Measurements from ENCODE around the gene DKK1. TPM values are rescaled to one million over a fixed set of nuclear protein-coding genes. Genes with fewer than 3 reads are reported as not detected.

Gene DKK1
- total RNA-seq, 2 experiments from 2014 or later = not detected

- intact Hi-C loops (cut with DNase I, micrococcal nuclease) = no loop called here
- no peaks in the 10 kb centered on the region for H3K36me3 Mint-ChIP-seq (ENCODE audit: low read depth)
- no peak for TF ChIP-seq CTCF (IDR thresholded peaks at IDR 0.05)
- H3K36me3 ChIP-seq (ENCODE audit: insufficient read depth, low read length) = no peaks in the 10 kb centered on the region
- no peak overlapping the region for H3K27ac Mint-ChIP-seq
- no peak overlapping the region for H3K4me3 Mint-ChIP-seq
- ChIA-PET CTCF (no interaction called here), POLR2A (no interaction called here)
- H3K4me3 ChIP-seq (ENCODE audit: low read length) = no peak overlapping the region
- no peaks in the 10 kb centered on the region for H3K27me3 Mint-ChIP-seq
- H3K4me1 ChIP-seq (ENCODE audit: insufficient read depth, low read length) = no peaks in the 10 kb centered on the region
- H3K9me3 ChIP-seq (ENCODE audit: control insufficient read depth in 1 of 2, insufficient read depth in 1 of 2, low read length in 2 of 2) = no peaks in the 10 kb centered on the region
- no peaks in the 10 kb centered on the region for H3K9me3 Mint-ChIP-seq
- ATAC-seq (ENCODE audit: poor library complexity) (no peak), DNase-seq (no peak)
- H3K27ac ChIP-seq (ENCODE audit: low read depth in 1 of 2, low read length in 2 of 2) = no peak overlapping the region
- no peaks in the 10 kb centered on the region for H3K27me3 ChIP-seq (ENCODE audit: control insufficient read depth in 1 of 2, insufficient read depth in 2 of 2, low read length in 2 of 2)
- no peaks in the 10 kb centered on the region for H3K4me1 Mint-ChIP-seq (ENCODE audit: low read depth)
These were observed 30.9 kb upstream of the DKK1 start for GRCh38 chr10:52283174-52283573.

- H3K36me3 ChIP-seq (ENCODE audit: insufficient read depth, low read length) = no peaks in the 10 kb centered on the region
- TF ChIP-seq CTCF (IDR thresholded peaks at IDR 0.05) = no peak
- CTCF ChIA-PET = no interaction called here
- no peaks in the 10 kb centered on the region for H3K4me1 Mint-ChIP-seq (ENCODE audit: low read depth)
- H3K9me3 ChIP-seq (ENCODE audit: control insufficient read depth in 1 of 2, insufficient read depth in 1 of 2, low read length in 2 of 2) = no peaks in the 10 kb centered on the region
- POLR2A ChIA-PET = no interaction called here
- H3K4me3 ChIP-seq (ENCODE audit: low read length) = no peak overlapping the region
- no peaks in the 10 kb centered on the region for H3K36me3 Mint-ChIP-seq (ENCODE audit: low read depth)
- H3K4me3 Mint-ChIP-seq = no peak overlapping the region
- intact Hi-C loops (cut with DNase I, micrococcal nuclease) = no loop called here
- H3K27ac Mint-ChIP-seq = no peak overlapping the region
- ATAC-seq (ENCODE audit: poor library complexity) (no peak), DNase-seq (no peak)
- H3K27me3 Mint-ChIP-seq = no peaks in the 10 kb centered on the region
- H3K9me3 Mint-ChIP-seq = no peaks in the 10 kb centered on the region
- no peak overlapping the region for H3K27ac ChIP-seq (ENCODE audit: low read depth in 1 of 2, low read length in 2 of 2)
- no peaks in the 10 kb centered on the region for H3K27me3 ChIP-seq (ENCODE audit: control insufficient read depth in 1 of 2, insufficient read depth in 2 of 2, low read length in 2 of 2)
- no peaks in the 10 kb centered on the region for H3K4me1 ChIP-seq (ENCODE audit: insufficient read depth, low read length)
These were observed 29.6 kb upstream of the DKK1 start for GRCh38 chr10:52284416-52285013.

GRCh38 chr10:52287866-52288265 is 26.2 kb upstream of the DKK1 start:
- H3K4me3 Mint-ChIP-seq = no peak overlapping the region
- ChIA-PET POLR2A (no interaction called here), CTCF (no interaction called here)
- no peaks in the 10 kb centered on the region for H3K4me1 ChIP-seq (ENCODE audit: insufficient read depth, low read length)
- no peak overlapping the region for H3K27ac ChIP-seq (ENCODE audit: low read depth in 1 of 2, low read length in 2 of 2)
- intact Hi-C loops (cut with DNase I, micrococcal nuclease) = no loop called here
- TF ChIP-seq CTCF (IDR thresholded peaks at IDR 0.05) = no peak
- H3K9me3 Mint-ChIP-seq = no peaks in the 10 kb centered on the region
- no peaks in the 10 kb centered on the region for H3K9me3 ChIP-seq (ENCODE audit: control insufficient read depth in 1 of 2, insufficient read depth in 1 of 2, low read length in 2 of 2)
- no peaks in the 10 kb centered on the region for H3K36me3 Mint-ChIP-seq (ENCODE audit: low read depth)
- H3K4me3 ChIP-seq (ENCODE audit: low read length) = no peak overlapping the region
- H3K4me1 Mint-ChIP-seq (ENCODE audit: low read depth) = no peaks in the 10 kb centered on the region
- H3K36me3 ChIP-seq (ENCODE audit: insufficient read depth, low read length) = no peaks in the 10 kb centered on the region
- DNase-seq = no peak
- no peak for ATAC-seq (ENCODE audit: poor library complexity)
- H3K27me3 Mint-ChIP-seq = no peaks in the 10 kb centered on the region
- H3K27me3 ChIP-seq (ENCODE audit: control insufficient read depth in 1 of 2, insufficient read depth in 2 of 2, low read length in 2 of 2) = no peaks in the 10 kb centered on the region
- H3K27ac Mint-ChIP-seq = no peak overlapping the region

All from CD4-positive, alpha-beta T cell (primary cell).